IMR-90 (cell line): ENCODE measurements around the gene LRP1B. TPM values are rescaled to one million over a fixed set of nuclear protein-coding genes. Genes with fewer than 3 reads are reported as not detected.

Experiments used
- ATAC-seq: fragments of 200-7000 bp; cut with Tn5 transposase; 2 replicates; pipeline ENCODE4 v1.9.1; 2020; ENCODE audit warnings: low read depth, mild to moderate bottlenecking, moderate library complexity
- BruUV-seq: library from RNA; stranded (reverse); fragments of 400-500 nt; replicated peaks from 2 replicates; lab custom pipeline; 2021; lab: Mats Ljungman, UMichigan
- CTCF ChIA-PET: fragments of 300-600 bp; formaldehyde crosslinking; extraction: SDS; loops from one replicate; lab custom pipeline; 2021; ENCODE audit warnings: antibody characterized with exemption; lab: Yijun Ruan, JAX
- POLR2A ChIA-PET: fragments of 300-600 bp; sonication (Branson Sonifier 250); formaldehyde crosslinking; loops from one replicate; lab custom pipeline; 2022; ENCODE audit warnings: antibody characterized with exemption; ENCODE audit not compliant: unreplicated experiment; lab: Charles Lee
- DNase-seq: peaks from one replicate; pipeline ENCODE4 v3.0.0; 2013
- H2AFZ ChIP-seq: replicated peaks from 2 replicates; pipeline ENCODE3; 2013; ENCODE audit warnings: low read length, mild to moderate bottlenecking; ENCODE audit not compliant: poor library complexity
- H2AK5ac ChIP-seq: 2 replicates; pipeline ENCODE4 v1.6.1; 2013; ENCODE audit warnings: low read depth, low read length, inconsistent platforms
- H2AK9ac ChIP-seq: replicated peaks from 2 replicates; pipeline ENCODE3; 2013; ENCODE audit warnings: mild to moderate bottlenecking, low read depth, low read length, moderate library complexity; ENCODE audit not compliant: poor library complexity
- H2BK120ac ChIP-seq: 2 replicates; pipeline ENCODE4 v1.6.1; 2013; ENCODE audit warnings: low read depth, low read length, inconsistent platforms
- H2BK15ac ChIP-seq: 3 replicates; pipeline ENCODE4 v1.6.1; 2013; ENCODE audit warnings: low read depth, low read length, inconsistent platforms
- H2BK20ac ChIP-seq: 2 replicates; pipeline ENCODE4 v1.6.1; 2013; ENCODE audit warnings: low read depth, mild to moderate bottlenecking, inconsistent platforms, low read length, moderate library complexity
- H2BK5ac ChIP-seq: 2 replicates; pipeline ENCODE4 v1.6.1; 2013; ENCODE audit warnings: mild to moderate bottlenecking, low read depth, low read length, inconsistent platforms; ENCODE audit not compliant: poor library complexity, severe bottlenecking
- H3K14ac ChIP-seq: replicated peaks from 2 replicates; pipeline ENCODE4 v1.6.1; 2013; ENCODE audit warnings: low read depth, low read length, inconsistent platforms
- H3K18ac ChIP-seq: 2 replicates; pipeline ENCODE4 v1.6.1; 2013; ENCODE audit warnings: low read depth, low read length, control low read depth
- H3K23ac ChIP-seq: 2 replicates; pipeline ENCODE4 v1.6.1; 2013; ENCODE audit warnings: low read depth, low read length, inconsistent platforms
- H3K27ac ChIP-seq: 2 replicates; pipeline ENCODE4 v1.5.1; 2013; ENCODE audit warnings: mild to moderate bottlenecking, control low read depth, low read length; ENCODE audit not compliant: insufficient read depth
- H3K27me3 ChIP-seq: 2 replicates; pipeline ENCODE4 v1.6.1; 2013; ENCODE audit warnings: low read length; ENCODE audit not compliant: control insufficient read depth, insufficient read depth
- H3K36me3 ChIP-seq: 2 replicates; pipeline ENCODE4 v1.6.1; 2013; ENCODE audit warnings: low read length, mixed read lengths; ENCODE audit not compliant: control insufficient read depth, insufficient read depth
- H3K4ac ChIP-seq: 2 replicates; pipeline ENCODE4 v1.6.1; 2013; ENCODE audit warnings: low read depth, low read length, inconsistent platforms
- H3K4me1 ChIP-seq: 2 replicates; pipeline ENCODE4 v1.6.1; 2013; ENCODE audit warnings: low read length, mixed read lengths; ENCODE audit not compliant: control insufficient read depth, insufficient read depth
- H3K4me2 ChIP-seq: 2 replicates; pipeline ENCODE4 v1.6.1; 2013; ENCODE audit warnings: low read depth, mild to moderate bottlenecking, control low read depth, low read length, moderate library complexity
- H3K4me3 ChIP-seq: 2 replicates; pipeline ENCODE4 v1.5.1; 2013; ENCODE audit warnings: low read depth, mild to moderate bottlenecking, control low read depth, low read length, moderate library complexity; ENCODE audit not compliant: insufficient read depth
- H3K56ac ChIP-seq: 2 replicates; pipeline ENCODE4 v1.6.1; 2013; ENCODE audit warnings: low read length, inconsistent platforms; ENCODE audit not compliant: insufficient read depth; ENCODE audit errors: extremely low read depth
- H3K79me1 ChIP-seq, 2 experiments: 2 replicates each; pipeline ENCODE4 v1.6.1; 2013; ENCODE audit warnings: low read length in 2 of 2, inconsistent platforms in 1 of 2, low read depth in 1 of 2
- H3K9ac ChIP-seq: 2 replicates; pipeline ENCODE4 v1.6.1; 2013; ENCODE audit warnings: low read depth, low read length, control low read depth
- H3K9me1 ChIP-seq: 2 replicates; pipeline ENCODE4 v1.6.1; 2013; ENCODE audit warnings: low read length, inconsistent platforms; ENCODE audit not compliant: insufficient read depth
- H3K9me3 ChIP-seq: 2 replicates; pipeline ENCODE4 v1.6.1; 2013; ENCODE audit warnings: low read length; ENCODE audit not compliant: control insufficient read depth, insufficient read depth
- H4K20me1 ChIP-seq: 2 replicates; pipeline ENCODE4 v1.6.1; 2013; ENCODE audit warnings: low read length, inconsistent platforms; ENCODE audit not compliant: insufficient read depth
- H4K5ac ChIP-seq: 2 replicates; pipeline ENCODE4 v1.6.1; 2013; ENCODE audit warnings: mild to moderate bottlenecking, low read depth, low read length, control low read depth
- H4K8ac ChIP-seq, 2 experiments: 2 replicates each; pipeline ENCODE4 v1.6.1; 2013; ENCODE audit warnings: low read depth in 2 of 2, low read length in 2 of 2, control low read depth in 1 of 2, inconsistent platforms in 1 of 2
- H4K91ac ChIP-seq: 2 replicates; pipeline ENCODE4 v1.6.1; 2013; ENCODE audit warnings: low read depth, low read length, inconsistent platforms; ENCODE audit not compliant: insufficient read depth
- BHLHE40 ChIP-seq: fragments of 150-350 bp; IDR thresholded peaks from 2 replicates; pipeline ENCODE4 v1.6.1; 2016; ENCODE audit warnings: mild to moderate bottlenecking, low read depth, low read length
- CEBPB ChIP-seq: IDR thresholded peaks from 2 replicates; pipeline ENCODE4 v1.6.1; 2012; ENCODE audit warnings: low read depth, low read length, improper control_type of control experiment
- WGBS, 2 experiments: methylation state at CpG; one replicate each; pipeline versions ENCODE4 v1.1.5 to v1.1.7; 2013; ENCODE audit warnings: missing lambda C conversion rate in 2 of 2; ENCODE audit not compliant: insufficient read length in 1 of 2; ENCODE audit errors: extremely low coverage in 2 of 2; 5-methylcytosine and 5-hydroxymethylcytosine counted together
- dilution Hi-C: fragments of 300-500 bp; cut with HindIII; formaldehyde crosslinking; loops from one replicate; pipeline ENCODE4 v1.14.3; 2018; ENCODE audit warnings: low sequenced_read_pairs; ENCODE audit not compliant: unreplicated experiment
- in situ Hi-C: fragments of 300-500 bp; cut with MboI; formaldehyde crosslinking; loops from 3 replicates; pipeline ENCODE4 v1.14.3; 2019; ENCODE audit warnings: low sequenced_read_pairs, inconsistent platforms, mixed read lengths
- intact Hi-C: fragments of 100-400 bp; cut with micrococcal nuclease; formaldehyde crosslinking; loops from 2 replicates; pipeline ENCODE4 v1.10.0; 2022
- polyA plus RNA-seq, 3 experiments: library from polyadenylated mRNA; depleted of rRNA; stranded (reverse); fragments of >200 nt; gene quantifications; 2 replicates each; pipeline ENCODE4 v1.2.3, GENCODE V29; 2012; ENCODE audit warnings: low replicate concordance in 1 of 3
- total RNA-seq: library from RNA; depleted of rRNA; stranded (reverse); fragments of >200 nt; gene quantifications from 2 replicates; pipeline ENCODE4 v1.2.3, GENCODE V29; 2012

LRP1B gene
- total and polyA plus RNA-seq, 2 of the 4 experiments (the other 2 are of a cell fraction): under 0.01 to 0.02 TPM

- Histone ChIP-seq H2AFZ (no peak overlapping the region), H3K56ac (no peak overlapping the region), H3K27ac (no peak overlapping the region), H4K91ac (no peak overlapping the region), H2BK5ac (no peak overlapping the region), H3K4ac (no peak overlapping the region), H3K4me3 (no peak overlapping the region), H3K14ac (no peak overlapping the region), H4K8ac (no peak overlapping the region), H3K27me3 (no peaks in the 10 kb centered on the region), H3K23ac (no peak overlapping the region), H4K20me1 (no peaks in the 10 kb centered on the region), H3K18ac (no peak overlapping the region), H2BK15ac (no peak overlapping the region), H3K4me2 (no peak overlapping the region), H2AK9ac (no peak overlapping the region), H2AK5ac (no peak overlapping the region), H3K36me3 (no peaks in the 10 kb centered on the region), H3K9me1 (no peaks in the 10 kb centered on the region), H3K79me1 (no peaks in the 10 kb centered on the region), H4K5ac (no peak overlapping the region), H3K9ac (no peak overlapping the region), H3K4me1 (no peaks in the 10 kb centered on the region), H3K9me3 (no peaks in the 10 kb centered on the region), H2BK20ac (no peak overlapping the region), H2BK120ac (no peak overlapping the region)
- no TSS peak for BruUV-seq
- intact Hi-C loops: no loop called here
- dilution Hi-C loops: no loop called here
- ATAC-seq (no peak), DNase-seq (no peak)
- POLR2A ChIA-PET: no interaction called here
- TF ChIP-seq CEBPB: peak; percentile 44; the same call in 1 of the 2 replicates
- no peak for TF ChIP-seq BHLHE40
- CTCF ChIA-PET: interaction anchor here (0.6 kb wide), 1 partner anchor 70 kb away, joined by 3 read pairs; no protein-coding TSS in a partner anchor
- in situ Hi-C loops: no loop called here
- WGBS, 2 experiments: no CpG with 5 or more reads among the region's 2 CpGs
These were observed 719.4 kb downstream of the LRP1B start for GRCh38 chr2:141411419-141411818.
